Sigmoid colon (tissue), 7 donors: ENCODE results near the gene PLTP. TPM values are rescaled to one million over a fixed set of nuclear protein-coding genes. Genes with fewer than 3 reads are reported as not detected.
A peak's percentile ranks its signal among the peaks of the same experiment; 100 is the strongest.

Source experiments
- DNase-seq: peaks from one replicate; pipeline ENCODE4 v3.0.0-alpha.2; 2019
- H3K27ac ChIP-seq, 4 donors: fragments of 200-600 bp; sonication (generic); one replicate each; pipeline ENCODE4 v1.5.1; 2016 to 2019; ENCODE audit warnings: mild to moderate bottlenecking in 1 of 4
- H3K27me3 ChIP-seq, 3 donors: fragments of 200-600 bp; sonication (generic); one replicate each; pipeline ENCODE4 v1.5.1; 2019; ENCODE audit warnings: mild to moderate bottlenecking in 1 of 3
- H3K36me3 ChIP-seq, 4 donors: fragments of 200-600 bp; sonication (generic); one replicate each; pipeline ENCODE4 v1.5.1; 2016 to 2019
- H3K4me1 ChIP-seq, 4 donors: fragments of 200-600 bp; sonication (generic); one replicate each; pipeline ENCODE4 v1.5.1; 2017 to 2019
- H3K4me3 ChIP-seq, 4 donors: fragments of 200-600 bp; sonication (generic); one replicate each; pipeline ENCODE4 v1.5.1; 2017 to 2019; ENCODE audit warnings: mild to moderate bottlenecking in 2 of 4, moderate library complexity in 1 of 4
- H3K9me3 ChIP-seq, 4 donors: fragments of 200-600 bp in 3 of 4; sonication (generic) in 3 of 4; one replicate each; pipeline versions ENCODE4 v1.5.1 to v1.6.1; 2013 to 2019
- CTCF ChIP-seq, 4 experiments: fragments of 450-650 bp in 3 of 4; fragments of 200-600 bp in 1 of 4; IDR thresholded peaks; one replicate each; pipeline ENCODE4 v1.5.1; 2016 to 2019; ENCODE audit warnings: antibody characterized with exemption in 4 of 4, mild to moderate bottlenecking in 3 of 4, moderate library complexity in 2 of 4
- EP300 ChIP-seq, 4 donors: sonication (generic); formaldehyde crosslinking; IDR thresholded peaks; one replicate each; pipeline ENCODE4 v1.6.1; 2017; ENCODE audit warnings: antibody characterized with exemption in 4 of 4
- POLR2A ChIP-seq, 2 donors: fragments of 450-650 bp; IDR thresholded peaks; one replicate each; pipeline ENCODE4 v1.6.1; 2016; ENCODE audit warnings: antibody characterized with exemption in 2 of 2, mild to moderate bottlenecking in 2 of 2, moderate library complexity in 2 of 2
- POLR2AphosphoS5 ChIP-seq, 4 donors: sonication (generic); formaldehyde crosslinking; IDR thresholded peaks; one replicate each; pipeline ENCODE4 v1.6.1; 2017; ENCODE audit warnings: antibody characterized with exemption in 4 of 4
- WGBS, 2 donors: extraction: QIAGEN DNeasy Blood & Tissue Kit; methylation state at CpG; one replicate each; pipeline ENCODE4 v1.1.7; 2013; 5-methylcytosine and 5-hydroxymethylcytosine counted together
- intact Hi-C: fragments of 100-400 bp; cut with DNase I; formaldehyde crosslinking; loops from one replicate; pipeline ENCODE4 v1.15.1; 2023
- polyA plus RNA-seq, 3 donors: library from polyadenylated mRNA; stranded (reverse); fragments of 200-250 nt; gene quantifications; one replicate each; pipeline ENCODE4 v1.2.3, GENCODE V29; 2013
- total RNA-seq, 4 donors: library from RNA; depleted of rRNA; stranded (reverse); fragments of >200 nt; gene quantifications; one replicate each; pipeline ENCODE4 v1.1.0, GENCODE V29; 2016
- donor health status: healthy with polysubstance abuse.
- donor health status: Bipolar disorder and iron deficiency.
- donor health status: healthy.

Gene PLTP
- total and polyA plus RNA-seq, 7 donors: 36.6 to 296 (median 68.7) TPM

- Histone ChIP-seq H3K27me3 (no peaks in the 10 kb centered on the region), H3K36me3 (no peaks in the 10 kb centered on the region), H3K9me3 (no peaks in the 10 kb centered on the region), H3K4me1 (peaks cover 0 to 14% (median 6%) of the 10 kb centered on the region in 4 donors), H3K4me3 (no peak overlapping the region), H3K27ac (peak overlapping the region in 2 of 4 donors; percentile 12 to 47)
- no peak for TF ChIP-seq POLR2A (IDR thresholded peaks at IDR 0.05)
- TF ChIP-seq POLR2AphosphoS5 (IDR thresholded peaks at IDR 0.05): no peak
- no peak for TF ChIP-seq CTCF (IDR thresholded peaks at IDR 0.05)
- TF ChIP-seq EP300 (IDR thresholded peaks at IDR 0.05): no peak
- WGBS, 2 donors: 35 to 73% methylated on average over 6 of the region's 6 CpGs
- intact Hi-C loops: no loop called here
- DNase-seq: peak; percentile 9
These were observed 44.7 kb downstream of the PLTP start for GRCh38 chr20:45867136-45867818.

GRCh38 chr20:45866454-45866853, 45.5 kb downstream of the PLTP start:
- TF ChIP-seq POLR2A (IDR thresholded peaks at IDR 0.05): no peak
- TF ChIP-seq EP300 (IDR thresholded peaks at IDR 0.05): no peak
- TF ChIP-seq POLR2AphosphoS5 (IDR thresholded peaks at IDR 0.05): no peak
- TF ChIP-seq CTCF (IDR thresholded peaks at IDR 0.05): no peak
- peak; percentile 38 for DNase-seq
- H3K9me3 ChIP-seq: no peaks in the 10 kb centered on the region
- intact Hi-C loops: no loop called here
- H3K36me3 ChIP-seq: no peaks in the 10 kb centered on the region
- H3K27me3 ChIP-seq: no peaks in the 10 kb centered on the region
- H3K4me1 ChIP-seq: peaks cover 0 to 14% (median 6%) of the 10 kb centered on the region in 4 donors
- H3K4me3 ChIP-seq: no peak overlapping the region
- no peak overlapping the region for H3K27ac ChIP-seq
- WGBS, 2 donors: 93 to 96% methylated on average over 5 of the region's 5 CpGs

- Histone ChIP-seq H3K27ac (no peak overlapping the region), H3K4me3 (no peak overlapping the region), H3K36me3 (no peaks in the 10 kb centered on the region), H3K4me1 (peaks cover 0 to 18% (median 8%) of the 10 kb centered on the region in 4 donors), H3K27me3 (no peaks in the 10 kb centered on the region), H3K9me3 (no peaks in the 10 kb centered on the region)
- intact Hi-C loops: no loop called here
- DNase-seq: no peak
- 65 to 87% methylated on average over 7 of the region's 7 CpGs for WGBS, 2 donors
- TF ChIP-seq POLR2A (IDR thresholded peaks at IDR 0.05): no peak
- no peak for TF ChIP-seq EP300 (IDR thresholded peaks at IDR 0.05)
- TF ChIP-seq CTCF (IDR thresholded peaks at IDR 0.05): no peak
- TF ChIP-seq POLR2AphosphoS5 (IDR thresholded peaks at IDR 0.05): no peak
These were observed 48.1 kb downstream of the PLTP start for GRCh38 chr20:45863543-45864470.

GRCh38 chr20:45861221-45862075, 50.5 kb downstream of the PLTP start:
- Histone ChIP-seq H3K36me3 (no peaks in the 10 kb centered on the region), H3K27ac (no peak overlapping the region), H3K27me3 (no peaks in the 10 kb centered on the region), H3K4me1 (peaks cover 0 to 21% (median 15%) of the 10 kb centered on the region in 4 donors), H3K9me3 (no peaks in the 10 kb centered on the region), H3K4me3 (no peak overlapping the region)
- WGBS, 2 donors: 70 to 88% methylated on average over 7 of the region's 7 CpGs
- TF ChIP-seq POLR2A (IDR thresholded peaks at IDR 0.05) (no peak), CTCF (IDR thresholded peaks at IDR 0.05) (no peak), POLR2AphosphoS5 (IDR thresholded peaks at IDR 0.05) (no peak), EP300 (IDR thresholded peaks at IDR 0.05) (no peak)
- no peak for DNase-seq
- intact Hi-C loops: no loop called here
